ENCODE data around the gene ZSWIM8.
A peak's percentile ranks its signal among the peaks of the same experiment; 100 is the strongest.

ZSWIM8 gene

DNA sequence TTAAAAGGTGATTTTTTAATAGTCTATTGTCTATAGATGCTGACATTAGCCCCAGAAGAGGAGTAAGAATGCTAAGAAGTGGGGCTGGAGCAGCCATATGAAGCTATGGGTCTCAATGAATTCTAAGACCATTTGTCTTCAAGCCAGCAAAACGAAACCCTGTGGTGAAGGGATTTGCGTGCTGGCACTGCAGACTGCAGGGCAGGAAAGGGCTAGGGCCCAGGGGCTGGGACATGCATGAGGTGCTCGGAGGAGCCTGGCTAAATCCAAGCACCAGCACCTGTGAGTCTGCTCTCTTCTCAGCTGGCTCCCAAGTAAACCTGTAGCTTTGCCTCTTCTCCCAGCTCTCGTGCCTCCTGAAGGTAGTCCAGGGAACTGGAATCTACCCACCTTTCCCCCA, 27.3 kb downstream of the ZSWIM8 start:
- no peak for DNase-seq
- TF ChIP-seq, protein P1, sequence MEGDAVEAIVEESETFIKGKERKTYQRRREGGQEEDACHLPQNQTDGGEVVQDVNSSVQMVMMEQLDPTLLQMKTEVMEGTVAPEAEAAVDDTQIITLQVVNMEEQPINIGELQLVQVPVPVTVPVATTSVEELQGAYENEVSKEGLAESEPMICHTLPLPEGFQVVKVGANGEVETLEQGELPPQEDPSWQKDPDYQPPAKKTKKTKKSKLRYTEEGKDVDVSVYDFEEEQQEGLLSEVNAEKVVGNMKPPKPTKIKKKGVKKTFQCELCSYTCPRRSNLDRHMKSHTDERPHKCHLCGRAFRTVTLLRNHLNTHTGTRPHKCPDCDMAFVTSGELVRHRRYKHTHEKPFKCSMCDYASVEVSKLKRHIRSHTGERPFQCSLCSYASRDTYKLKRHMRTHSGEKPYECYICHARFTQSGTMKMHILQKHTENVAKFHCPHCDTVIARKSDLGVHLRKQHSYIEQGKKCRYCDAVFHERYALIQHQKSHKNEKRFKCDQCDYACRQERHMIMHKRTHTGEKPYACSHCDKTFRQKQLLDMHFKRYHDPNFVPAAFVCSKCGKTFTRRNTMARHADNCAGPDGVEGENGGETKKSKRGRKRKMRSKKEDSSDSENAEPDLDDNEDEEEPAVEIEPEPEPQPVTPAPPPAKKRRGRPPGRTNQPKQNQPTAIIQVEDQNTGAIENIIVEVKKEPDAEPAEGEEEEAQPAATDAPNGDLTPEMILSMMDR (IDR thresholded peaks at IDR 0.05) = no peak
- H3K27me3 ChIP-seq = no peaks in the 10 kb centered on the region
- no peak overlapping the region for H3K4me3 ChIP-seq
- intact Hi-C loops (cut with DNase I; ENCODE audit: low total_unique reads) = no loop called here
- H3K36me3 ChIP-seq = peaks cover 47 to 69% (median 48%) of the 10 kb centered on the region in 3 donors
- H3K9me3 ChIP-seq = no peaks in the 10 kb centered on the region
- H3K4me1 ChIP-seq = peaks cover 0 to 19% (median 14%) of the 10 kb centered on the region in 4 donors
- peak overlapping the region in 1 of 2 donors; percentile 93 for H3K27ac ChIP-seq

- intact Hi-C loops (cut with DNase I; ENCODE audit: low total_unique reads) = no loop called here
- H3K27ac ChIP-seq = no peak overlapping the region
- no peak for DNase-seq
- H3K36me3 ChIP-seq = peaks cover 47 to 69% (median 53%) of the 10 kb centered on the region in 3 donors
- peaks cover 0 to 19% (median 12%) of the 10 kb centered on the region in 4 donors for H3K4me1 ChIP-seq
- TF ChIP-seq, protein P1 (IDR thresholded peaks at IDR 0.05) = no peak
- no peak overlapping the region for H3K4me3 ChIP-seq
- no peaks in the 10 kb centered on the region for H3K9me3 ChIP-seq
- H3K27me3 ChIP-seq = no peaks in the 10 kb centered on the region
Observed at GRCh38 chr10:73813333-73813732, 27.9 kb downstream of the ZSWIM8 start.

DNA sequence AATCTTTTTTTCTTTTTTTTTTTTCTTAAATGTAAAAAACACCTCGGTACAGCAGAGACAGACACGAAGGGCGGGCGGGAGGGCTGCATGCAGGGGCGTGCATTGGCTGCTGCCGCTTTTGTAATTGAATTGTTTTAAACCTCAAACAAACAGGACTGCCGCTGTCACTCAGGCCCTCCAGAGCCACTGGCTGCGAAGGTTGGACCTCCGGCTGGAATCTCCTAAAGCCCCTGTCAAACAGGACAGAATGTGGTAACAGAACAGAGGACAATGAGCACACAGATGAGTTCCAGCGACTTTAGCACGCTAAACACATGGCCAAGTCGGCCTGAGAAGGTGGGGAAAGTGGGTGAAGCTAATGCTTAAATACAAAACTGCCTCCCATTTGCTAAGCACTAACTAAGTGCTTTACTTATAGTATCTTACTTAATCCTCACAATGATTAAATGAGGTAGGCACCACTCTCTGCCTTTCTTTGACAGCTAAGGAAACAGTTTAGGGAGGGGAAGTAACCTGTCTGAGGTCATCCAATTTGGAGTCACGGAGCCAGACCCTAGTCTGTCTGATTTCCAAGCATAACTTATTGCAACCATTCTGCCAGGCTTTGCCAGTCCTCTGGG, 29.0 kb downstream of the ZSWIM8 start:
- no peak overlapping the region for H3K27ac ChIP-seq
- no peak overlapping the region for H3K4me3 ChIP-seq
- peaks cover 0 to 19% (median 12%) of the 10 kb centered on the region in 4 donors for H3K4me1 ChIP-seq
- H3K27me3 ChIP-seq = no peaks in the 10 kb centered on the region
- intact Hi-C loops (cut with DNase I; ENCODE audit: low total_unique reads) = no loop called here
- H3K36me3 ChIP-seq = peaks cover 52 to 70% (median 62%) of the 10 kb centered on the region in 3 donors
- H3K9me3 ChIP-seq = no peaks in the 10 kb centered on the region
- TF ChIP-seq, protein P1 (IDR thresholded peaks at IDR 0.05) = no peak
- DNase-seq = no peak

DNA sequence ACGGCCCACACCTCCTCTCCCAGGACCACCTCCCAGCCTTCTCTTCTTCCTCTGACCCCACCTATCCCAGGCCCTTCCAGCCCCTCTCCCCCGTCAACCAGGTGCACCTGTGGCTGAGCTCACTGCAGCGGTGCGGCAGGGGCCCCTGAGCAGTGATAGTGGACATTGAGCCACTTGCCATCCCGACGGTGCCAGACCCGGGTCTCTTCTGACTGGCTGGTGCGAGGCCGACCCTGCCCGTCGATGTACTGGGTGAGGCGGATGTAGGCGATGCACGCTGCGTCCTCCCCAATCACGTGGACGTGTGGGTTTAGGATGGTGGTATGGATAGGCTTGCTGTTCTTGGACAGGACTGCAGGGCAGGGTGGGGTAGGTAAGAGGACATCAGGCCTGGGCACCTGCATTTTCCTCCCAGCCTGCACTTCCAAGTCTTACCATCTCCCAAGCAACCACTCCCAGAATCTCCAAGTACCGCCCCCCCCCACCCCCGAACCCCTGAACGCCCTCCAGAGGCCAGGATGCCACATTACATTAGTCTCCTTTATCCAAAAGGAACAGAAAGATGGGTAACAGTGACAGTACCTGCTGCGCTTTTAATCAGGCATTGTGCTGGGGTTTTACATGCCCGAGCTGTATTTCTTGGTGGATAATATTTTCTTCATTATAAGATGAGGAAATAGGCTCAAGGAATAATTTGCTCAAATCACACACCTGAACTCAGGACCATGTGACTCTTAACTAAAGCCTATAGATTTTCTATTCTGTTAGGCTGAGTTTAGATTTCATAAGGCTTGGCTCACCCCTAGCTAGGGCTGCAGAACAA, 29.7 kb downstream of the ZSWIM8 start:
- H3K27me3 ChIP-seq = no peaks in the 10 kb centered on the region
- DNase-seq = no peak
- H3K9me3 ChIP-seq = no peaks in the 10 kb centered on the region
- no peak overlapping the region for H3K4me3 ChIP-seq
- peaks cover 0 to 19% (median 10%) of the 10 kb centered on the region in 4 donors for H3K4me1 ChIP-seq
- TF ChIP-seq, protein P1 (IDR thresholded peaks at IDR 0.05) = peak in 1 of 2 experiments; percentile 15
- H3K36me3 ChIP-seq = peaks cover 58 to 77% (median 63%) of the 10 kb centered on the region in 3 donors
- intact Hi-C loops (cut with DNase I; ENCODE audit: low total_unique reads) = no loop called here
- H3K27ac ChIP-seq = peak overlapping the region in 1 of 2 donors; percentile 31

GRCh38 chr10:73815719-73816030, 30.3 kb downstream of the ZSWIM8 start:
- no peak for DNase-seq
- intact Hi-C loops (cut with DNase I; ENCODE audit: low total_unique reads) = no loop called here
- TF ChIP-seq, protein P1 (IDR thresholded peaks at IDR 0.05) = no peak
- H3K36me3 ChIP-seq = peaks cover 59 to 78% (median 63%) of the 10 kb centered on the region in 3 donors
- peak overlapping the region; percentile 15 to 31 for H3K27ac ChIP-seq
- peaks cover 0 to 15% (median 7%) of the 10 kb centered on the region in 4 donors for H3K4me1 ChIP-seq
- no peak overlapping the region for H3K4me3 ChIP-seq
- no peaks in the 10 kb centered on the region for H3K27me3 ChIP-seq
- H3K9me3 ChIP-seq = no peaks in the 10 kb centered on the region

Data from tibial artery (tissue), 4 donors.